ENCODE measurements around the gene FGD5. TPM values are rescaled to one million over a fixed set of nuclear protein-coding genes. Genes with fewer than 3 reads are reported as not detected.

The FGD5 gene
- polyA plus RNA-seq, 3 donors, result 22.7 to 27.0 (median 23.6) TPM

GRCh38 chr3:14920536-14920935, 101.8 kb downstream of the FGD5 start:
- DNase-seq (ENCODE audit: low read depth in 3 of 3, low spot score in 2 of 3), result no peak

- peak; percentile 72 to 77 (median 74) for DNase-seq (ENCODE audit: low read depth in 3 of 3, low spot score in 2 of 3)
Measured at GRCh38 chr3:14921034-14921616, 102.4 kb downstream of the FGD5 start.

GRCh38 chr3:14921811-14922705, 103.3 kb downstream of the FGD5 start:
- no peak for DNase-seq (ENCODE audit: low read depth in 3 of 3, low spot score in 2 of 3)

GRCh38 chr3:14922863-14923262, 104.1 kb downstream of the FGD5 start:
- DNase-seq (ENCODE audit: low read depth in 3 of 3, low spot score in 2 of 3), result no peak

- DNase-seq (ENCODE audit: low read depth in 3 of 3, low spot score in 2 of 3), result no peak
Measured at GRCh38 chr3:14923476-14923875, 104.7 kb downstream of the FGD5 start.

- peak in 2 of 3 donors; percentile 61 for DNase-seq (ENCODE audit: low read depth in 3 of 3, low spot score in 2 of 3)
Measured at GRCh38 chr3:14925729-14926591, 107.2 kb downstream of the FGD5 start.

- no peak for DNase-seq (ENCODE audit: low read depth in 3 of 3, low spot score in 2 of 3)
Measured at GRCh38 chr3:14926592-14926991, 107.8 kb downstream of the FGD5 start.

GRCh38 chr3:14927308-14927707, 108.5 kb downstream of the FGD5 start:
- DNase-seq (ENCODE audit: low read depth in 3 of 3, low spot score in 2 of 3), result no peak

- no peak for DNase-seq (ENCODE audit: low read depth in 3 of 3, low spot score in 2 of 3)
Measured at GRCh38 chr3:14929310-14930074, 110.7 kb downstream of the FGD5 start.

GRCh38 chr3:14933820-14934425, 115.2 kb downstream of the FGD5 start:
- DNase-seq (ENCODE audit: low read depth in 3 of 3, low spot score in 2 of 3), result no peak

- no peak for DNase-seq (ENCODE audit: low read depth in 3 of 3, low spot score in 2 of 3)
Measured at GRCh38 chr3:14935592-14936345, 117.0 kb downstream of the FGD5 start.

GRCh38 chr3:14938954-14939353, 120.2 kb downstream of the FGD5 start:
- DNase-seq (ENCODE audit: low read depth in 3 of 3, low spot score in 2 of 3), result no peak

- DNase-seq (ENCODE audit: low read depth in 3 of 3, low spot score in 2 of 3), result no peak
Measured at GRCh38 chr3:14941871-14942270, 123.1 kb downstream of the FGD5 start.

- no peak for DNase-seq (ENCODE audit: low read depth in 3 of 3, low spot score in 2 of 3)
Measured at GRCh38 chr3:14943042-14943441, 124.3 kb downstream of the FGD5 start.

GRCh38 chr3:14946236-14946635, 127.5 kb downstream of the FGD5 start:
- DNase-seq (ENCODE audit: low read depth in 3 of 3, low spot score in 2 of 3), result no peak

- DNase-seq (ENCODE audit: low read depth in 3 of 3, low spot score in 2 of 3), result no peak
Measured at GRCh38 chr3:14946739-14947099, 128.0 kb downstream of the FGD5 start.

- DNase-seq (ENCODE audit: low read depth in 3 of 3, low spot score in 2 of 3), result peak in 1 of 3 donors; percentile 67
Measured at GRCh38 chr3:14947100-14947885, 128.5 kb downstream of the FGD5 start, which contains the start of gene NR2C2. Gene NR2C2, plus strand, starts transcription at chr3:14947583. Its CDS starts 56,332 bp downstream, at chr3:15003915.

GRCh38 chr3:14947886-14948608, 129.3 kb downstream of the FGD5 start:
- peak; percentile 94 to 96 (median 94) for DNase-seq (ENCODE audit: low read depth in 3 of 3, low spot score in 2 of 3)

Measured in right renal cortex interstitium (tissue), 3 donors.